GM19468 (cell line): ENCODE data around the gene OR4S1.
"Not testable (repeated sequence)": the region's sequence is repeated elsewhere in the genome, so short reads cannot be mapped to it uniquely, and the experiment has no call there.

Experiments used
- ATAC-seq: cut with Tn5 transposase; IDR thresholded peaks from one replicate; pipeline ENCODE4 v1.9.1; 2021; ENCODE audit warnings: mild to moderate bottlenecking, moderate library complexity, moderate number of reproducible peaks; ENCODE audit not compliant: unreplicated experiment; ENCODE audit errors: extremely low read depth

OR4S1 gene

GRCh38 chr11:48305923-48306322 lies at the start of gene OR4S1:
OR4S1 (plus strand) TSS chr11:48306223; CDS start chr11:48306223, 0 bp downstream.
- ATAC-seq: no peak

GRCh38 chr11:48261600-48261999 lies 44.4 kb upstream of the OR4S1 start:
- ATAC-seq: no peak

- ATAC-seq: no peak
Observed at GRCh38 chr11:48263423-48263911, 42.6 kb upstream of the OR4S1 start, which contains the start of gene OR4X1. OR4X1 (plus strand) TSS chr11:48263861; CDS start chr11:48263861, 0 bp downstream.

GRCh38 chr11:48270621-48271020 lies 35.4 kb upstream of the OR4S1 start:
- ATAC-seq: no peak

GRCh38 chr11:48272606-48273005 lies 33.4 kb upstream of the OR4S1 start:
- ATAC-seq: no peak

- ATAC-seq: no peak
Observed at GRCh38 chr11:48307760-48308386, 1.9 kb downstream of the OR4S1 start.

- not testable (repeated sequence) for ATAC-seq
Observed at GRCh38 chr11:48313590-48313989, 7.6 kb downstream of the OR4S1 start.

GRCh38 chr11:48319813-48320212 lies 13.8 kb downstream of the OR4S1 start:
- not testable (repeated sequence) for ATAC-seq

- not testable (repeated sequence) for ATAC-seq
Observed at GRCh38 chr11:48324620-48325019, 18.6 kb downstream of the OR4S1 start, which contains the start of gene OR4C3. OR4C3 (plus strand) TSS chr11:48324920; CDS start chr11:48325022, 102 bp downstream.

GRCh38 chr11:48341466-48341865 lies 35.4 kb downstream of the OR4S1 start:
- no peak for ATAC-seq

- not testable (repeated sequence) for ATAC-seq
Observed at GRCh38 chr11:48342505-48342904, 36.5 kb downstream of the OR4S1 start.

- not testable (repeated sequence) for ATAC-seq
Observed at GRCh38 chr11:48346286-48346685, 40.3 kb downstream of the OR4S1 start.

- ATAC-seq: no peak
Observed at GRCh38 chr11:48354013-48354412, 48.0 kb downstream of the OR4S1 start.

- no peak for ATAC-seq
Observed at GRCh38 chr11:48354677-48355076, 48.7 kb downstream of the OR4S1 start.
